ENCODE results near the gene SPINDOC. TPM values are rescaled to one million over a fixed set of nuclear protein-coding genes. Genes with fewer than 3 reads are reported as not detected.

The SPINDOC gene
- total and polyA plus RNA-seq, 11 donors = 7.8 to 12.0 (median 10.9) TPM

DNA sequence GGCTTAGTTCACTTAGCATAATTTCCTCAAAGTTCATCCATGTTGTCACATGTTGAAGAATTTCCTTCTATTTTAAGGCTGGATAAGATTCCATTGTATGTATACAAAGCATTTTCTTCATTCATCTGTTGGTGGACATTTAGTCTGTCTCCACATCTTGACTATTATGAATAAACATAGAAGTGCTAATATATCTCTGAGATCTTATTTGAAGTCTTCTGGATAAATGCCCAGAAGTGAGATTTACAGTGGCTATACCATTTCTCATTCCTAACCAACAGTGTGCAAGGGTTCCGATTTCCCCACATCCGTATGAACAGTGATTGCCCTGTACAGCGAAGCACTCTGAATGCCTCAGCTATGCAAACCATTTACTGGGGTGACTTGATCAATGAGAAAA lies 38.1 kb upstream of the SPINDOC start:
- intact Hi-C loops (cut with DNase I) = loop anchor here in 1 of 10 donors (10.0 kb wide), 1 partner anchor 170 kb away; no protein-coding TSS in a partner anchor
- Histone ChIP-seq H3K4me1 (peaks cover 0 to 12% (median 0%) of the 10 kb centered on the region in 12 donors), H3K9me3 (no peaks in the 10 kb centered on the region), H3K36me3 (no peaks in the 10 kb centered on the region), H3K27me3 (no peaks in the 10 kb centered on the region), H3K27ac (no peak overlapping the region), H3K4me3 (no peak overlapping the region)
- ATAC-seq (no peak), DNase-seq (no peak)
- TF ChIP-seq POLR2A (IDR thresholded peaks at IDR 0.05) = no peak
- TF ChIP-seq, protein P1, sequence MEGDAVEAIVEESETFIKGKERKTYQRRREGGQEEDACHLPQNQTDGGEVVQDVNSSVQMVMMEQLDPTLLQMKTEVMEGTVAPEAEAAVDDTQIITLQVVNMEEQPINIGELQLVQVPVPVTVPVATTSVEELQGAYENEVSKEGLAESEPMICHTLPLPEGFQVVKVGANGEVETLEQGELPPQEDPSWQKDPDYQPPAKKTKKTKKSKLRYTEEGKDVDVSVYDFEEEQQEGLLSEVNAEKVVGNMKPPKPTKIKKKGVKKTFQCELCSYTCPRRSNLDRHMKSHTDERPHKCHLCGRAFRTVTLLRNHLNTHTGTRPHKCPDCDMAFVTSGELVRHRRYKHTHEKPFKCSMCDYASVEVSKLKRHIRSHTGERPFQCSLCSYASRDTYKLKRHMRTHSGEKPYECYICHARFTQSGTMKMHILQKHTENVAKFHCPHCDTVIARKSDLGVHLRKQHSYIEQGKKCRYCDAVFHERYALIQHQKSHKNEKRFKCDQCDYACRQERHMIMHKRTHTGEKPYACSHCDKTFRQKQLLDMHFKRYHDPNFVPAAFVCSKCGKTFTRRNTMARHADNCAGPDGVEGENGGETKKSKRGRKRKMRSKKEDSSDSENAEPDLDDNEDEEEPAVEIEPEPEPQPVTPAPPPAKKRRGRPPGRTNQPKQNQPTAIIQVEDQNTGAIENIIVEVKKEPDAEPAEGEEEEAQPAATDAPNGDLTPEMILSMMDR (IDR thresholded peaks at IDR 0.05) = no peak
- WGBS, 4 donors = 96 to 100% (median 98%) methylated on average over 3 of the region's 3 CpGs

- H3K9me3 ChIP-seq = no peaks in the 10 kb centered on the region
- no peak for DNase-seq
- H3K4me3 ChIP-seq = no peak overlapping the region
- WGBS, 4 donors = 45 to 67% (median 54%) methylated on average over 2 of the region's 2 CpGs
- no peak overlapping the region for H3K27ac ChIP-seq
- peaks cover 0 to 8% (median 0%) of the 10 kb centered on the region in 12 donors for H3K4me1 ChIP-seq
- intact Hi-C loops (cut with DNase I) = loop anchor here in 1 of 10 donors (10.0 kb wide), 1 partner anchor 166 kb away; no protein-coding TSS in a partner anchor
- no peak for TF ChIP-seq POLR2A (IDR thresholded peaks at IDR 0.05)
- TF ChIP-seq, protein P1 (IDR thresholded peaks at IDR 0.05) = no peak
- H3K27me3 ChIP-seq = no peaks in the 10 kb centered on the region
- ATAC-seq = no peak
- no peaks in the 10 kb centered on the region for H3K36me3 ChIP-seq
These were observed 34.2 kb upstream of the SPINDOC start for GRCh38 chr11:63779039-63779438.

DNA sequence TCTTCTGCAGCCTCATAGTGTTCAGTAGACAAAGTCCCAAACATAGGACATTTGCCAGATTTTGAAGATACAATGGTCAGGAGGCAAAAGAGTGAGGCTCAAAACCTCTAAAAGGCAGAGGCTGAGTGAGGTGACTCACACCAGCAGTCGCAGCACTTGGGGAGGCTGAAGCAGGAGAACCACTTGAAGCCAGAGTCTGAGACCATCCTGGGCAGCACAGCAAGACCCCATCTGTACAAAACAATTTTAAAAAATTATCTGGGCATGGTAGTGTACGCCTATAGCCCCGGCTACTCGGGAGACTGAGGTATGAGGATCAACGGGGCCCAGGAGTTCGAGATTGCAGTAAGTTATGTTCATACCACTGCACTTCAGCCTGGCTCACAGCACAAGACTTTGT lies 30.5 kb upstream of the SPINDOC start:
- ATAC-seq = no peak
- Histone ChIP-seq H3K27ac (no peak overlapping the region), H3K9me3 (no peaks in the 10 kb centered on the region), H3K4me1 (peaks cover 0 to 8% (median 0%) of the 10 kb centered on the region in 12 donors), H3K4me3 (no peak overlapping the region), H3K27me3 (no peaks in the 10 kb centered on the region), H3K36me3 (no peaks in the 10 kb centered on the region)
- TF ChIP-seq POLR2A (IDR thresholded peaks at IDR 0.05) = no peak
- TF ChIP-seq, protein P1 (IDR thresholded peaks at IDR 0.05) = no peak
- DNase-seq = no peak
- intact Hi-C loops (cut with DNase I) = no loop called here
- WGBS, 4 donors = 90 to 98% (median 96%) methylated on average over 6 of the region's 6 CpGs

DNA sequence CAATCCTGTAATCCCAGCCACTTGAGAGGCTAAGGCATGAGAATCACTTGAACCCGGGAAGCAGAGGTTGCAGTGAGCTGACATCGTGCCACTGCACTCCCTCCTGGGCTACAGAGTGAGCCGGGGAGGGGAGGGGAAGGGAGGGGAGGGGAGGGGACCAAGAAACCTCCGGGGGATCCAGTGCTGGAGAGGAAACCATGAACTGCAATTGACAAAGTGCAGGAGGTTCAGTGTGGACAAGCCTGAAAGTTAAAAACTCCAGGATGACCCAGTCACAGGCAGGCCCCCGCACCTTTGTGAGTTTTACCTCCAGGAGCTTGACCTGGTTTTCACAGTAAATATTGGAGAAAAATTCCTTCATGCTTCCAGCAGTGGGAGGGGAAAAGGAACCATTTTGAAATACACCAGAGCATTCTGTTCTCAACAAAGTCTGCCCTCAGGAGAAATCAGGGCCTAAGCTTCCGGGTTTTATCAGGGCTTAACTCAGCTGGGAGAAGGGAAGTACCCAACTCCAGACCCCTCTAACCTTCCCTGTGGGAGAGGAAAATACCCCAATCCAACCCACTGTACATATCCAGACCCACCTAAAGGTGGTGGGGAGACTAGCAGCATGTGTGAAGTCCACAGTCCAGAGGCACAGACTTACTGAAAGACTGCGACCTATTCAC lies 29.2 kb upstream of the SPINDOC start:
- ATAC-seq = no peak
- WGBS, 4 donors = 23 to 41% (median 38%) methylated on average over 7 of the region's 7 CpGs
- Histone ChIP-seq H3K9me3 (no peaks in the 10 kb centered on the region), H3K27ac (no peak overlapping the region), H3K27me3 (no peaks in the 10 kb centered on the region), H3K36me3 (no peaks in the 10 kb centered on the region), H3K4me1 (peaks cover 0 to 6% (median 0%) of the 10 kb centered on the region in 12 donors), H3K4me3 (no peak overlapping the region)
- no peak for DNase-seq
- intact Hi-C loops (cut with DNase I) = no loop called here
- TF ChIP-seq POLR2A (IDR thresholded peaks at IDR 0.05) = no peak
- TF ChIP-seq, protein P1 (IDR thresholded peaks at IDR 0.05) = no peak

Measured in heart left ventricle (tissue), 16 donors.